ENCODE results near the gene RGL2.
"Not testable (repeated sequence)": the region's sequence is repeated elsewhere in the genome, so short reads cannot be mapped to it uniquely, and the experiment has no call there.

RGL2 gene

GRCh38 chr6:33298773-33299236 lies at the start of gene RGL2:
Gene RGL2 (minus strand): TSS chr6:33298942. CDS start chr6:33298610, 332 bp downstream.
- peak within 1 kb of the TSS; percentile 83 for H3K4me3 ChIP-seq (ENCODE audit: low read depth, low read length)
- TF ChIP-seq CTCF (IDR thresholded peaks at IDR 0.05; ENCODE audit: low read depth, low read length) = no peak

GRCh38 chr6:33347816-33348215 lies 49.1 kb upstream of the RGL2 start:
- no peak for TF ChIP-seq CTCF (IDR thresholded peaks at IDR 0.05; ENCODE audit: low read depth, low read length)

GRCh38 chr6:33346972-33347371 lies 48.2 kb upstream of the RGL2 start:
- not testable (repeated sequence) for H3K4me3 ChIP-seq (ENCODE audit: low read depth, low read length)

More at GRCh38 chr6:33347816-33348215, 49.1 kb upstream of the RGL2 start:
- no peak overlapping the region for H3K4me3 ChIP-seq (ENCODE audit: low read depth, low read length)

- no peak overlapping the region for H3K4me3 ChIP-seq (ENCODE audit: low read depth, low read length)
Measured at GRCh38 chr6:33344701-33345697, 46.3 kb upstream of the RGL2 start.

GRCh38 chr6:33343953-33344611 lies 45.3 kb upstream of the RGL2 start:
- no peak overlapping the region for H3K4me3 ChIP-seq (ENCODE audit: low read depth, low read length)
- TF ChIP-seq CTCF (IDR thresholded peaks at IDR 0.05; ENCODE audit: low read depth, low read length) = no peak

More at GRCh38 chr6:33344701-33345697, 46.3 kb upstream of the RGL2 start:
- TF ChIP-seq CTCF (IDR thresholded peaks at IDR 0.05; ENCODE audit: low read depth, low read length) = peak; percentile 50

- not testable (repeated sequence) for H3K4me3 ChIP-seq (ENCODE audit: low read depth, low read length)
Measured at GRCh38 chr6:33343606-33343952, 44.8 kb upstream of the RGL2 start.

- no peak for TF ChIP-seq CTCF (IDR thresholded peaks at IDR 0.05; ENCODE audit: low read depth, low read length)
- no peak overlapping the region for H3K4me3 ChIP-seq (ENCODE audit: low read depth, low read length)
Measured at GRCh38 chr6:33339193-33339592, 40.5 kb upstream of the RGL2 start.

GRCh38 chr6:33336495-33336894 lies 37.8 kb upstream of the RGL2 start:
- no peak overlapping the region for H3K4me3 ChIP-seq (ENCODE audit: low read depth, low read length)
- no peak for TF ChIP-seq CTCF (IDR thresholded peaks at IDR 0.05; ENCODE audit: low read depth, low read length)

Measured in WI38 (cell line).